NB4 (cell line): ENCODE measurements around the gene POU2F1.
"Not testable (repeated sequence)": the region's sequence is repeated elsewhere in the genome, so short reads cannot be mapped to it uniquely, and the experiment has no call there.

Source experiments
- DNase-seq: peaks from one replicate; pipeline ENCODE4 v3.0.0; 2010; ENCODE audit warnings: low read depth
- H3K4me3 ChIP-seq: one replicate; pipeline ENCODE4 v1.5.1; 2011; ENCODE audit warnings: mild to moderate bottlenecking, low read depth, low read length, moderate library complexity
- MYC ChIP-seq: IDR thresholded peaks from 2 replicates; pipeline ENCODE4 v1.6.1; 2011; ENCODE audit warnings: low read depth, low read length
- POLR2A ChIP-seq: IDR thresholded peaks from 2 replicates; pipeline ENCODE4 v1.6.1; 2011; ENCODE audit warnings: mild to moderate bottlenecking; ENCODE audit not compliant: insufficient read length; ENCODE audit errors: extremely low read depth
- TF ChIP-seq, protein P1 (sequence below): IDR thresholded peaks from one replicate; pipeline ENCODE4 v1.5.1; 2012; ENCODE audit warnings: low read depth, low read length
- TF ChIP-seq, protein P2 (sequence below): IDR thresholded peaks from 2 replicates; pipeline ENCODE4 v1.6.1; 2011; ENCODE audit warnings: low read depth, low read length

Gene POU2F1

DNA sequence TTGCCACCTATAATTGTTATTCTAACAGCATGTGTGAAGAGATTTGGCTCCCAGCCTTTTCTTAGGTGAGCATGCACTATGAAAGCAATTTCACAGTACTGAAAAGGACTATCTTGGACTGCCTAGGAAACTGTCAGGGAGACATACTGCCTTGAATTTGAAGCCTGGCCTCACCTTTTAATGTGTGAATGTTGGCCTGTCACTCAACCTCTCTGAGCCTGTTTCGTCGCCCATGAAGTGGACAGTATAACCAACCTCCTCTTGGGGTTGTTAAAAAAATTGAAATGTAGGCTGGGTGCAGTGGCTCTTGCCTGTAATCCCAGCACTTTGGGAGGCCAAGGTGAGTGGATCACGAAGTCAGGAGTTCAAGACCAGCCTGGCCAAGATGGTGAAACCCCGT is 20.4 kb upstream of the POU2F1 start:
- TF ChIP-seq POLR2A (no peak), MYC (no peak)
- TF ChIP-seq, protein P1, sequence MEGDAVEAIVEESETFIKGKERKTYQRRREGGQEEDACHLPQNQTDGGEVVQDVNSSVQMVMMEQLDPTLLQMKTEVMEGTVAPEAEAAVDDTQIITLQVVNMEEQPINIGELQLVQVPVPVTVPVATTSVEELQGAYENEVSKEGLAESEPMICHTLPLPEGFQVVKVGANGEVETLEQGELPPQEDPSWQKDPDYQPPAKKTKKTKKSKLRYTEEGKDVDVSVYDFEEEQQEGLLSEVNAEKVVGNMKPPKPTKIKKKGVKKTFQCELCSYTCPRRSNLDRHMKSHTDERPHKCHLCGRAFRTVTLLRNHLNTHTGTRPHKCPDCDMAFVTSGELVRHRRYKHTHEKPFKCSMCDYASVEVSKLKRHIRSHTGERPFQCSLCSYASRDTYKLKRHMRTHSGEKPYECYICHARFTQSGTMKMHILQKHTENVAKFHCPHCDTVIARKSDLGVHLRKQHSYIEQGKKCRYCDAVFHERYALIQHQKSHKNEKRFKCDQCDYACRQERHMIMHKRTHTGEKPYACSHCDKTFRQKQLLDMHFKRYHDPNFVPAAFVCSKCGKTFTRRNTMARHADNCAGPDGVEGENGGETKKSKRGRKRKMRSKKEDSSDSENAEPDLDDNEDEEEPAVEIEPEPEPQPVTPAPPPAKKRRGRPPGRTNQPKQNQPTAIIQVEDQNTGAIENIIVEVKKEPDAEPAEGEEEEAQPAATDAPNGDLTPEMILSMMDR = no peak
- TF ChIP-seq, protein P2, sequence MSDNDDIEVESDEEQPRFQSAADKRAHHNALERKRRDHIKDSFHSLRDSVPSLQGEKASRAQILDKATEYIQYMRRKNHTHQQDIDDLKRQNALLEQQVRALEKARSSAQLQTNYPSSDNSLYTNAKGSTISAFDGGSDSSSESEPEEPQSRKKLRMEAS = no peak
- H3K4me3 ChIP-seq = no peak overlapping the region
- DNase-seq = no peak

DNA sequence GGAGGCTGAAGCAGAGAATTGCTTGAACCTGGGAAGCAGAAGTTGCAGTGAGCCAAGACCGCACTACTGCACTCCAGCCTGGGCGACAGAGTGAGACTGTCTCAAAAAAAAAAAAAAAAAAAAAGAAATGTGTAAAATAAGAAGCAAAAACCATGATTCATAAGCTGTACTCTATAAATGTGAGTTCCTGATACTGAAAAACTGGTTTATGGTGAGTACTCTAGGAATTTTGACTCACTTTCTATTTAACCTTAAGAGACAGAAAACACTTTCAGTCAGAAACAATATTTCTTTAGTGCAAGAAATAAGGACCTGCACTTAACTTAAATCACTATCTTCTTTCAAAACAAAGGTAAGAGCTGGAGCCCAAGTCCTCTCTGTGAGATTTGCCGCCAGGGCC is 19.9 kb upstream of the POU2F1 start:
- no peak for TF ChIP-seq POLR2A
- TF ChIP-seq, protein P1 = no peak
- no peak overlapping the region for H3K4me3 ChIP-seq
- no peak for DNase-seq

DNA sequence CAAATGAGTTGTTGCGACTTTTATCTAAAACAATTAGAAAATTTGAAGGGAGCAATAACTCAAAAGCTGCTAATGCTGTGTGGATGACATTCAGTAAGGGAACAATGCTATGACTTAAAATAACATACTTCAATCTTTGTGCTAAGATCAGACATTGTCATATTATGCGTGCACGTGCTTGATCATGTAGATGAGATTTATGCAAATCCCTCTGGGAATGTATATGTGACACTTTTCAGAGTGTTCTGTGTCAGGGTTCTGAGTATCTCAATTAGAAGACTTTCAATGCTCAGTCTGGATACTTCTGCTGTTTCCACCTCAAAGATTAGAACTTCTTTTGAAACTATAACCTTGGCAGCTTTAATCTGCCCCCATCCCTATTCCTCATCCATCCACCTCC is 18.6 kb upstream of the POU2F1 start:
- DNase-seq = no peak
- TF ChIP-seq, protein P1 = no peak
- TF ChIP-seq POLR2A (no peak), MYC (no peak)
- TF ChIP-seq, protein P2 = no peak
- H3K4me3 ChIP-seq = no peak overlapping the region

DNA sequence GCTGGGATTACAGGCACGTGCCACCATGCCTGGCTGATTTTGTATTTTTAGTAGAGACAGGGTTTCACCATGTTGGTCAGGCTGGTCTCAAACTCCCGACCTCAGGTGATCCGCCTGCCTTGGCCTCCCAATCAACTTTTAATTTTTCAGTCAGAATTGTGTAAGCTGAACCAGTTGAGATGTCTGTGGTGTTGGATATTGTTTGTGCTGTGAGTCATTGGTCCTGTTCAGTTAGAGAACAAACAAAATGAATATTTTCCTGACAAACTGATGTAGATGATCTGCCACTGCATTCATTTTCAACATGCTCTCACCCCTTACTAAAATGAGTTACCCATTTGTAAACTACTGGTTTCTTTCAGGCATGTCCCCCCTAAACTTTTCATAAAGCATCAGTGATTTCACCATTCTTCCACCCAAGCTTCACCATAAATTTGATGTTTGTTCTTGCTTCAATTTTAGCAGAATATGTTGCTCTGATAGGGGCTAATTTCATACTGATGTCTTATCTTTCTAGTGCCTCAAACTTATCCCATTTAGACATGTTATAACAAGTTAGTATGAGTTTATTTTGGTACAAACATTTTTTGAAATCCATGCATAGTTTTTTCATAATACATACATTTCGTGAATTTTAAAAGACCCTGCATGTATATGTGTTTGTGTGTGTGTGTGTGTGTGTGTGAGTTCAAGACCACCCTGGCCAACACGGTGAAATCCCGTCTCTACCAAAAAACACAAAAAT is 15.2 kb upstream of the POU2F1 start:
- not testable (repeated sequence) for H3K4me3 ChIP-seq, DNase-seq

DNA sequence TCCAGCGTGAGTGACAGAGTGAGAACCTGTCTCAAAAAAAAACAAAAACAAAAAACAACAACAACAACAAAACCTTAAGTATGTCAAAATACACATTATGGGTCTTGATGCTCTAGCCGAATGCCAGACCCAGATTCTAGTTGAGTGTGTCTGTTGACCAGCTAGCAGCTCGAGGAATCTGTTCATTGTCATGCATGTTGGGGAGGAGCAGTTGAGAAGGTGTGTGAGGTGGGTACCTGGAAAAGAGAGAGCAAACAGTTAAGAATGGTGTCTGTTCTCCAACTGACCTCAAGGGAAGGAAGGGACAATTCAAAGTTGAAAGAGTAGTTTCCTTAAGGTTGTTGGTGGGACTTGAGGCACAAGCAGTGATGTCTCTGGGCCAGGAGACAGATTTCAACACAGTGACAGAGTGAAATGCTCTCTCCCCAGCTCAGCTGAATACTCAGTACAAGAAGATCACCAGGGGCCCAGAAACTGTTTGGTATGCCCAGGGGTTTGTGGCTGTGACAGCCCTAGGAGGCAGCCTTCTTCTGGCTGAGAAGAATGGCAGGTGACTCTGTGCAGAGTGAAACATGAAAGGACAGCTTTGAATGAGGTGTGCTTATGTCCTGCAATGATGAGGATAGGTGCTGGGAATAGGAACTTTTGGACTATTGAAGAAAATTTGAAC is 14.4 kb upstream of the POU2F1 start:
- TF ChIP-seq MYC (no peak), POLR2A (no peak)
- TF ChIP-seq, protein P2 = no peak
- TF ChIP-seq, protein P1 = no peak
- no peak for DNase-seq
- H3K4me3 ChIP-seq = no peak overlapping the region

DNA sequence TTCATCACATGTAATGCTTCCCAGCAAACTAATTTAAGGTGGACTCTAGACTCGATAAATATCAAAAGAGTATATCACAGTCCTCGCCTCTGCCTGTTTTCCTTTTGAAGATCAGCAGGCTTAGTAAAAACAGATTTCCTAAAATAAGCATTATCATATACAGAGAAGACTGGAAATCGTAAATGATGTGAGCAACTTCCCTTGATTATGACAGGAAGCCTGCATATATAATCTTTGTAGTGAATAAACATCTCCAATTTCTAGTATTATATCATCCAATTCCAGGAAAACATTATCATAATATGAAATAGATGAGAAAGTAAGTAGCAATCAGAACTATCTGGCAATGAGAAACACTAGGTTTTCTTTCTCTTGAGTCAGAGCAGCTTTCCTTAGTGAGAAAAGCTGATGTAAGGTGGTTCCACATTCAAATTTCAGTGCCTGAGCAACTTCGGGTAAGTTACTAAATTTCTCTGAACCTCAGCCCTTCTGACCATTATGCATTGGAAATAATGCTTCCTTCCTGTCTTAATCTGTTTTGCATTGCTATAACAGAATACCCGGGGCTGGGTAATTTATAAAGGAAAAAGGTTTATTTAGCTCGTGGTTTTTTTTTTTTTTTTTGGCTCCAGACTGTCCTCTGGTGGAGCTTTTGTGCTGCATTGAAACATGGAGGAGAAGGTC is 12.6 kb upstream of the POU2F1 start:
- TF ChIP-seq POLR2A = no peak
- TF ChIP-seq, protein P1 = no peak
- TF ChIP-seq, protein P2 = no peak
- DNase-seq = no peak
- H3K4me3 ChIP-seq = no peak overlapping the region
